Inflammatory macrophage (primary cell): ENCODE results near the gene FOCAD.
A peak's percentile ranks its signal among the peaks of the same experiment; 100 is the strongest.
"Not testable (repeated sequence)": the region's sequence is repeated elsewhere in the genome, so short reads cannot be mapped to it uniquely, and the experiment has no call there.

ENCODE experiments used
- DNase-seq, 2 donors: peaks; one replicate each; pipeline ENCODE4 v3.0.0-alpha.2; 2020 to 2022
- total RNA-seq, 18 experiments: gene quantifications; one replicate each; lab custom pipeline; 2026; ENCODE audit warnings: mixed read lengths in 6 of 18, inconsistent platforms in 2 of 18; lab: John Stamatoyannopoulos, UW

The FOCAD gene
- 49.2 to 127 (median 94.4) reads per million in 18 experiments for total RNA-seq

- DNase-seq, result peak; percentile 96 to 97
These were observed at the start of gene FOCAD for GRCh38 chr9:20684035-20684874. Gene FOCAD, plus strand, starts transcription at chr9:20684259. Its CDS starts 31,095 bp downstream, at chr9:20715354.

- DNase-seq, result no peak
These were observed 49.2 kb upstream of the FOCAD start for GRCh38 chr9:20634895-20635294.

GRCh38 chr9:20636888-20637440 is 47.1 kb upstream of the FOCAD start:
- no peak for DNase-seq

GRCh38 chr9:20640331-20641187 is 43.5 kb upstream of the FOCAD start:
- DNase-seq, result no peak

- DNase-seq, result no peak
These were observed 42.0 kb upstream of the FOCAD start for GRCh38 chr9:20642045-20642444.

GRCh38 chr9:20643660-20644059 is 40.4 kb upstream of the FOCAD start:
- no peak for DNase-seq

GRCh38 chr9:20646656-20647055 is 37.4 kb upstream of the FOCAD start:
- DNase-seq, result no peak

- no peak for DNase-seq
These were observed 34.7 kb upstream of the FOCAD start for GRCh38 chr9:20649381-20649780.

- DNase-seq, result no peak
These were observed 33.7 kb upstream of the FOCAD start for GRCh38 chr9:20650313-20650712.

- DNase-seq, result no peak
These were observed 33.2 kb upstream of the FOCAD start for GRCh38 chr9:20650750-20651299.

- DNase-seq, result peak; percentile 41 to 46
These were observed 32.1 kb upstream of the FOCAD start for GRCh38 chr9:20651939-20652338.

GRCh38 chr9:20658246-20658667 is 25.8 kb upstream of the FOCAD start:
- DNase-seq, result not testable (repeated sequence)

GRCh38 chr9:20658677-20659473 is 25.2 kb upstream of the FOCAD start:
- no peak for DNase-seq

- no peak for DNase-seq
These were observed 24.5 kb upstream of the FOCAD start for GRCh38 chr9:20659474-20659967.

GRCh38 chr9:20662156-20662555 is 21.9 kb upstream of the FOCAD start:
- DNase-seq, result no peak

- no peak for DNase-seq
These were observed 20.9 kb upstream of the FOCAD start for GRCh38 chr9:20663133-20663532.

GRCh38 chr9:20664501-20664900 is 19.6 kb upstream of the FOCAD start:
- no peak for DNase-seq

GRCh38 chr9:20670395-20670794 is 13.7 kb upstream of the FOCAD start:
- DNase-seq, result no peak

- DNase-seq, result no peak
These were observed 12.4 kb upstream of the FOCAD start for GRCh38 chr9:20671635-20672034.

GRCh38 chr9:20673537-20673936 is 10.5 kb upstream of the FOCAD start:
- not testable (repeated sequence) for DNase-seq

GRCh38 chr9:20681467-20681866 is 2.6 kb upstream of the FOCAD start:
- DNase-seq, result no peak
